Activated T-cell treated with anti-CD3 and anti-CD28 coated beads, Interleukin-2, amount 50 U/mL, for 4 hours (primary cell): ENCODE measurements around the gene SEC61G. TPM values are rescaled to one million over a fixed set of nuclear protein-coding genes. Genes with fewer than 3 reads are reported as not detected.

ENCODE experiments used
- ATAC-seq, 2 donors: fragments of 200-7000 bp; cut with Tn5 transposase; one replicate each; pipeline ENCODE4 v1.10.0; 2021
- DNase-seq: peaks from one replicate; pipeline ENCODE4 v3.0.0-alpha.2; 2020
- H3K27me3 Mint-ChIP-seq: one replicate; pipeline ENCODE4 v1.8.0; 2021; ENCODE audit warnings: low read depth, mixed read lengths
- H3K36me3 Mint-ChIP-seq: one replicate; pipeline ENCODE4 v1.8.0; 2022; ENCODE audit warnings: mixed read lengths; ENCODE audit not compliant: insufficient read depth
- H3K4me1 Mint-ChIP-seq: one replicate; pipeline ENCODE4 v1.8.0; 2021; ENCODE audit warnings: low read depth, mixed read lengths
- H3K4me3 Mint-ChIP-seq: one replicate; pipeline ENCODE4 v1.8.0; 2021; ENCODE audit warnings: mild to moderate bottlenecking, moderate library complexity, mixed read lengths
- H3K9me3 Mint-ChIP-seq: one replicate; pipeline ENCODE4 v1.8.0; 2021; ENCODE audit warnings: mixed read lengths
- total RNA-seq, 3 donors: library from RNA; stranded (reverse); gene quantifications; one replicate each; pipeline ENCODE4 v1.2.1, GENCODE V29; 2021

Gene SEC61G
- 100 to 1,000 TPM; 187 to 194 (median 191) TPM for total RNA-seq

GRCh38 chr7:54758702-54759592 is at the start of gene SEC61G:
Gene SEC61G, minus strand, starts transcription at chr7:54759211. Its CDS starts 1,623 bp downstream, at chr7:54757588.
- Mint-ChIP-seq H3K4me3 (peak within 1 kb of the TSS; percentile 100), H3K27me3 (peaks cover 2% of the 10 kb centered on the region), H3K36me3 (peaks cover 10% of the 10 kb centered on the region), H3K4me1 (peaks cover 27% of the 10 kb centered on the region), H3K9me3 (no peaks in the 10 kb centered on the region)
- ATAC-seq, result peak; percentile 94 to 96
- peak; percentile 94 for DNase-seq

- Mint-ChIP-seq H3K9me3 (no peaks in the 10 kb centered on the region), H3K27me3 (peaks cover 5% of the 10 kb centered on the region), H3K36me3 (no peaks in the 10 kb centered on the region), H3K4me3 (no peak overlapping the region), H3K4me1 (no peaks in the 10 kb centered on the region)
- no peak for DNase-seq
- no peak for ATAC-seq
Observed at GRCh38 chr7:54802841-54803240, 43.8 kb upstream of the SEC61G start.

GRCh38 chr7:54802114-54802513 is 43.1 kb upstream of the SEC61G start:
- ATAC-seq, result no peak
- no peaks in the 10 kb centered on the region for H3K9me3 Mint-ChIP-seq
- H3K4me3 Mint-ChIP-seq, result no peak overlapping the region
- H3K4me1 Mint-ChIP-seq, result no peaks in the 10 kb centered on the region
- peaks cover 5% of the 10 kb centered on the region for H3K27me3 Mint-ChIP-seq
- DNase-seq, result no peak
- H3K36me3 Mint-ChIP-seq, result no peaks in the 10 kb centered on the region

- no peaks in the 10 kb centered on the region for H3K36me3 Mint-ChIP-seq
- no peak for DNase-seq
- H3K9me3 Mint-ChIP-seq, result no peaks in the 10 kb centered on the region
Observed at GRCh38 chr7:54799792-54800191, 40.8 kb upstream of the SEC61G start.

GRCh38 chr7:54798530-54798929 is 39.5 kb upstream of the SEC61G start:
- Mint-ChIP-seq H3K9me3 (no peaks in the 10 kb centered on the region), H3K4me1 (no peaks in the 10 kb centered on the region), H3K4me3 (no peak overlapping the region), H3K27me3 (peaks cover 10% of the 10 kb centered on the region), H3K36me3 (no peaks in the 10 kb centered on the region)
- ATAC-seq, result no peak
- no peak for DNase-seq

More at GRCh38 chr7:54799792-54800191, 40.8 kb upstream of the SEC61G start:
- H3K4me3 Mint-ChIP-seq, result no peak overlapping the region
- H3K4me1 Mint-ChIP-seq, result no peaks in the 10 kb centered on the region
- no peak for ATAC-seq
- peaks cover 5% of the 10 kb centered on the region for H3K27me3 Mint-ChIP-seq

GRCh38 chr7:54796853-54797252 is 37.8 kb upstream of the SEC61G start:
- DNase-seq (no peak), ATAC-seq (no peak)
- no peaks in the 10 kb centered on the region for H3K36me3 Mint-ChIP-seq
- peaks cover 7% of the 10 kb centered on the region for H3K27me3 Mint-ChIP-seq
- H3K9me3 Mint-ChIP-seq, result no peaks in the 10 kb centered on the region
- H3K4me1 Mint-ChIP-seq, result no peaks in the 10 kb centered on the region
- H3K4me3 Mint-ChIP-seq, result no peak overlapping the region

- Mint-ChIP-seq H3K4me3 (no peak overlapping the region), H3K4me1 (no peaks in the 10 kb centered on the region), H3K27me3 (peaks cover 12% of the 10 kb centered on the region), H3K9me3 (no peaks in the 10 kb centered on the region), H3K36me3 (no peaks in the 10 kb centered on the region)
- ATAC-seq (no peak), DNase-seq (no peak)
Observed at GRCh38 chr7:54796150-54796549, 37.1 kb upstream of the SEC61G start.

- DNase-seq (no peak), ATAC-seq (no peak)
- H3K4me1 Mint-ChIP-seq, result no peaks in the 10 kb centered on the region
- H3K9me3 Mint-ChIP-seq, result no peaks in the 10 kb centered on the region
- H3K27me3 Mint-ChIP-seq, result peaks cover 40% of the 10 kb centered on the region
- H3K36me3 Mint-ChIP-seq, result no peaks in the 10 kb centered on the region
- no peak overlapping the region for H3K4me3 Mint-ChIP-seq
Observed at GRCh38 chr7:54792383-54792782, 33.4 kb upstream of the SEC61G start.

- Mint-ChIP-seq H3K9me3 (no peaks in the 10 kb centered on the region), H3K4me1 (no peaks in the 10 kb centered on the region), H3K36me3 (no peaks in the 10 kb centered on the region), H3K27me3 (peaks cover 53% of the 10 kb centered on the region), H3K4me3 (no peak overlapping the region)
- DNase-seq (no peak), ATAC-seq (peak; percentile 96 to 98)
Observed at GRCh38 chr7:54788664-54789063, 29.7 kb upstream of the SEC61G start.

GRCh38 chr7:54785261-54785660 is 26.2 kb upstream of the SEC61G start:
- ATAC-seq, result no peak
- no peak overlapping the region for H3K4me3 Mint-ChIP-seq

GRCh38 chr7:54783952-54784351 is 24.9 kb upstream of the SEC61G start:
- DNase-seq (no peak), ATAC-seq (no peak)
- Mint-ChIP-seq H3K36me3 (no peaks in the 10 kb centered on the region), H3K9me3 (no peaks in the 10 kb centered on the region), H3K4me3 (no peak overlapping the region), H3K27me3 (peaks cover 31% of the 10 kb centered on the region), H3K4me1 (no peaks in the 10 kb centered on the region)

More at GRCh38 chr7:54785261-54785660, 26.2 kb upstream of the SEC61G start:
- H3K27me3 Mint-ChIP-seq, result peaks cover 41% of the 10 kb centered on the region
- no peaks in the 10 kb centered on the region for H3K9me3 Mint-ChIP-seq
- DNase-seq, result no peak
- no peaks in the 10 kb centered on the region for H3K4me1 Mint-ChIP-seq
- no peaks in the 10 kb centered on the region for H3K36me3 Mint-ChIP-seq

GRCh38 chr7:54782829-54783228 is 23.8 kb upstream of the SEC61G start:
- no peaks in the 10 kb centered on the region for H3K4me1 Mint-ChIP-seq
- no peak overlapping the region for H3K4me3 Mint-ChIP-seq

GRCh38 chr7:54782314-54782713 is 23.3 kb upstream of the SEC61G start:
- no peak for ATAC-seq
- peaks cover 1% of the 10 kb centered on the region for H3K9me3 Mint-ChIP-seq

More at GRCh38 chr7:54782829-54783228, 23.8 kb upstream of the SEC61G start:
- Mint-ChIP-seq H3K36me3 (no peaks in the 10 kb centered on the region), H3K27me3 (peaks cover 24% of the 10 kb centered on the region), H3K9me3 (no peaks in the 10 kb centered on the region)
- ATAC-seq, result no peak
- DNase-seq, result no peak

GRCh38 chr7:54781134-54781920 is 22.3 kb upstream of the SEC61G start:
- no peaks in the 10 kb centered on the region for H3K4me1 Mint-ChIP-seq
- H3K36me3 Mint-ChIP-seq, result no peaks in the 10 kb centered on the region
- H3K27me3 Mint-ChIP-seq, result peaks cover 18% of the 10 kb centered on the region
- ATAC-seq, result no peak
- peaks cover 11% of the 10 kb centered on the region for H3K9me3 Mint-ChIP-seq
- DNase-seq, result no peak
- H3K4me3 Mint-ChIP-seq, result no peak overlapping the region

More at GRCh38 chr7:54782314-54782713, 23.3 kb upstream of the SEC61G start:
- H3K4me3 Mint-ChIP-seq, result no peak overlapping the region
- H3K36me3 Mint-ChIP-seq, result no peaks in the 10 kb centered on the region
- no peak for DNase-seq
- peaks cover 19% of the 10 kb centered on the region for H3K27me3 Mint-ChIP-seq
- H3K4me1 Mint-ChIP-seq, result no peaks in the 10 kb centered on the region
